ENCODE data around the gene AGBL3. TPM values are rescaled to one million over a fixed set of nuclear protein-coding genes. Genes with fewer than 3 reads are reported as not detected.
A peak's percentile ranks its signal among the peaks of the same experiment; 100 is the strongest.

AGBL3 gene
- total and polyA plus RNA-seq, 9 of the 15 experiments (the other 6 are each of a cell fraction or from before 2014, with no cell fraction given): 0.54 to 2.9 (median 1.7) TPM

DNA sequence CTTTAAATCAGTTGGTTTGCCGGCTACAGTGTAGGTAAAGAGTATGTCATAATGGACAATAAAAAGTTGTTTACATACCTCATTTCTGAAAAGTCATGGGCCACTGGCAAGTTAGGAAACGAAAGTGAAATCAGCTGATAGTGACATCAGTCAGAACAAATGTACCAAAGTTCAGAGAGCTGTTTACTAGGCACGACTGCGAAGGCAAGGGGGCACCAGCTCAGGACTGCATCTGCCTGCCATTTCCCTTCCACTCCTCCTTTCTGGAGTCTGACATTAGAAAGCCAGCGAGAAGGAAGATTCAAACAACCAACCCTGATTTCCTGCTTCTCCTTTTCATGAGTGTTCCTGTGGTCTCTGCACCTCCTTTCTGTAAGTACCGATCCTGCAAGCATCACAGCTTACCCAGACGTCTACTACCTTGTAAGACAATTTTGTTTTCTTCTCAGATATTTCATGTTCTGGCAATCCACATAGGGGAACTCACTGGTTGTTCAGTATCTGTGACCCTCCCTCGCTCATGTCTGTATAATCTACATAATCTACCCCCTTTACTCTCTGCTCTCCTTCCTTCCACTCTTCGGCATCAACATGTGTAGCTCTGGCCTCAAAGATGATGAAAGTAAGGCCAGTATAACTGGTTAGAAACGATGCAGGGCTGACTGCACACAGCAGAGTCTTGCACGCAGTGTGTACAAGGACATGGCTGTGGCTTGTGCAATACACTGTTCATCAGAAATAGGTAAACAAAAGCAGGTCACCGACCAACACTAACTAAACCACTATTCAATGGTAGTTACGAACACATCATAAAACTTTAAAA, 161.8 kb downstream of the AGBL3 start, which contains the start of gene TMEM140 (continued):
- TF ChIP-seq, protein P1, sequence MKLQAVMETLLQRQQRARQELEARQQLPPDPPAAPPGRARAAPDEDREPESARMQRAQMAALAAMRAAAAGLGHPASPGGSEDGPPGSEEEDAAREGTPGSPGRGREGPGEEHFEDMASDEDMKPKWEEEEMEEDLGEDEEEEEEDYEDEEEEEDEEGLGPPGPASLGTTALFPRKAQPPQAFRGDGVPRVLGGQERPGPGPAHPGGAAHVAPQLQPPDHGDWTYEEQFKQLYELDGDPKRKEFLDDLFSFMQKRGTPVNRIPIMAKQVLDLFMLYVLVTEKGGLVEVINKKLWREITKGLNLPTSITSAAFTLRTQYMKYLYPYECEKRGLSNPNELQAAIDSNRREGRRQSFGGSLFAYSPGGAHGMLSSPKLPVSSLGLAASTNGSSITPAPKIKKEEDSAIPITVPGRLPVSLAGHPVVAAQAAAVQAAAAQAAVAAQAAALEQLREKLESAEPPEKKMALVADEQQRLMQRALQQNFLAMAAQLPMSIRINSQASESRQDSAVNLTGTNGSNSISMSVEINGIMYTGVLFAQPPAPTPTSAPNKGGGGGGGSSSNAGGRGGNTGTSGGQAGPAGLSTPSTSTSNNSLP (IDR thresholded peaks at IDR 0.05; ENCODE audit: borderline replicate concordance, low read depth, low read length): no peak
- TF ChIP-seq ZNF586 (CRISPR knock-in tag; conservative IDR thresholded peaks at IDR 0.05) (no peak), ZKSCAN8 (CRISPR knock-in tag; IDR thresholded peaks at IDR 0.05) (0 out of 2 replicates have a peak, but pooled peaks have one; percentile 8), RBM14 (IDR thresholded peaks at IDR 0.05; ENCODE audit: borderline replicate concordance, insufficient read depth, low read depth, low read length) (no peak), ETV6 (IDR thresholded peaks at IDR 0.05; ENCODE audit: borderline replicate concordance in 1 of 2, low read depth in 2 of 2, low read length in 1 of 2) (no peak), ETV6 (CRISPR knock-in tag; IDR thresholded peaks at IDR 0.05; ENCODE audit: borderline replicate concordance) (no peak), GTF2E2 (tag; IDR thresholded peaks at IDR 0.05) (peak; percentile 34; the same call in 1 of the 2 replicates), ZNF232 (CRISPR knock-in tag; IDR thresholded peaks at IDR 0.05) (no peak), KDM2B (CRISPR knock-in tag; IDR thresholded peaks at IDR 0.05) (no peak), FOXK2 (conservative IDR thresholded peaks at IDR 0.05 in 1 of 2, IDR thresholded peaks at IDR 0.05 in 1 of 2; ENCODE audit: low read depth in 2 of 2) (peak; percentile 98 to 99), ZNF589 (CRISPR knock-in tag; IDR thresholded peaks at IDR 0.05; ENCODE audit: low read depth) (peak; percentile 46; the same call in 1 of the 2 replicates), RBM15 (IDR thresholded peaks at IDR 0.05; ENCODE audit: insufficient read depth, low read length) (no peak), MAFF (IDR thresholded peaks at IDR 0.05; ENCODE audit: low read length) (0 out of 2 replicates have a peak, but pooled peaks have one; percentile 7), OTX1 (CRISPR knock-in tag; IDR thresholded peaks at IDR 0.05) (no peak), ESRRA (IDR thresholded peaks at IDR 0.05; ENCODE audit: borderline replicate concordance, low read depth) (no peak), KAT2B (IDR thresholded peaks at IDR 0.05; ENCODE audit: low read depth, low read length) (no peak), SUPT5H (IDR thresholded peaks at IDR 0.05) (no peak), ZNF408 (CRISPR knock-in tag; IDR thresholded peaks at IDR 0.05; ENCODE audit: low read depth) (no peak), MTA3 (IDR thresholded peaks at IDR 0.05; ENCODE audit: borderline replicate concordance) (no peak), ZNF239 (CRISPR knock-in tag; IDR thresholded peaks at IDR 0.05) (no peak)
- TF ChIP-seq, protein P2, sequence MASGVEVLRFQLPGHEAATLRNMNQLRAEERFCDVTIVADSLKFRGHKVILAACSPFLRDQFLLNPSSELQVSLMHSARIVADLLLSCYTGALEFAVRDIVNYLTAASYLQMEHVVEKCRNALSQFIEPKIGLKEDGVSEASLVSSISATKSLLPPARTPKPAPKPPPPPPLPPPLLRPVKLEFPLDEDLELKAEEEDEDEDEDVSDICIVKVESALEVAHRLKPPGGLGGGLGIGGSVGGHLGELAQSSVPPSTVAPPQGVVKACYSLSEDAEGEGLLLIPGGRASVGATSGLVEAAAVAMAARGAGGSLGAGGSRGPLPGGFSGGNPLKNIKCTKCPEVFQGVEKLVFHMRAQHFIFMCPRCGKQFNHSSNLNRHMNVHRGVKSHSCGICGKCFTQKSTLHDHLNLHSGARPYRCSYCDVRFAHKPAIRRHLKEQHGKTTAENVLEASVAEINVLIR (CRISPR knock-in tag; IDR thresholded peaks at IDR 0.05): no peak
- TF ChIP-seq, protein P3, sequence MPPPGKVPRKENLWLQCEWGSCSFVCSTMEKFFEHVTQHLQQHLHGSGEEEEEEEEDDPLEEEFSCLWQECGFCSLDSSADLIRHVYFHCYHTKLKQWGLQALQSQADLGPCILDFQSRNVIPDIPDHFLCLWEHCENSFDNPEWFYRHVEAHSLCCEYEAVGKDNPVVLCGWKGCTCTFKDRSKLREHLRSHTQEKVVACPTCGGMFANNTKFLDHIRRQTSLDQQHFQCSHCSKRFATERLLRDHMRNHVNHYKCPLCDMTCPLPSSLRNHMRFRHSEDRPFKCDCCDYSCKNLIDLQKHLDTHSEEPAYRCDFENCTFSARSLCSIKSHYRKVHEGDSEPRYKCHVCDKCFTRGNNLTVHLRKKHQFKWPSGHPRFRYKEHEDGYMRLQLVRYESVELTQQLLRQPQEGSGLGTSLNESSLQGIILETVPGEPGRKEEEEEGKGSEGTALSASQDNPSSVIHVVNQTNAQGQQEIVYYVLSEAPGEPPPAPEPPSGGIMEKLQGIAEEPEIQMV (tag; conservative IDR thresholded peaks at IDR 0.05; ENCODE audit: low read depth): no peak
- TF ChIP-seq, protein P4, sequence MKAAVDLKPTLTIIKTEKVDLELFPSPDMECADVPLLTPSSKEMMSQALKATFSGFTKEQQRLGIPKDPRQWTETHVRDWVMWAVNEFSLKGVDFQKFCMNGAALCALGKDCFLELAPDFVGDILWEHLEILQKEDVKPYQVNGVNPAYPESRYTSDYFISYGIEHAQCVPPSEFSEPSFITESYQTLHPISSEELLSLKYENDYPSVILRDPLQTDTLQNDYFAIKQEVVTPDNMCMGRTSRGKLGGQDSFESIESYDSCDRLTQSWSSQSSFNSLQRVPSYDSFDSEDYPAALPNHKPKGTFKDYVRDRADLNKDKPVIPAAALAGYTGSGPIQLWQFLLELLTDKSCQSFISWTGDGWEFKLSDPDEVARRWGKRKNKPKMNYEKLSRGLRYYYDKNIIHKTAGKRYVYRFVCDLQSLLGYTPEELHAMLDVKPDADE (conservative IDR thresholded peaks at IDR 0.05; ENCODE audit: control insufficient read depth, low read depth, low read length): no peak
